IMR-90 (cell line): ENCODE measurements around the gene SUPV3L1. TPM values are rescaled to one million over a fixed set of nuclear protein-coding genes. Genes with fewer than 3 reads are reported as not detected.

Source experiments
- ATAC-seq: fragments of 200-7000 bp; cut with Tn5 transposase; 2 replicates; pipeline ENCODE4 v1.9.1; 2020; ENCODE audit warnings: low read depth, mild to moderate bottlenecking, moderate library complexity
- BruUV-seq: library from RNA; stranded (reverse); fragments of 400-500 nt; replicated peaks from 2 replicates; lab custom pipeline; 2021; lab: Mats Ljungman, UMichigan
- CTCF ChIA-PET: fragments of 300-600 bp; formaldehyde crosslinking; extraction: SDS; loops from one replicate; lab custom pipeline; 2021; ENCODE audit warnings: antibody characterized with exemption; lab: Yijun Ruan, JAX
- POLR2A ChIA-PET: fragments of 300-600 bp; sonication (Branson Sonifier 250); formaldehyde crosslinking; loops from one replicate; lab custom pipeline; 2022; ENCODE audit warnings: antibody characterized with exemption; ENCODE audit not compliant: unreplicated experiment; lab: Charles Lee
- DNase-seq: peaks from one replicate; pipeline ENCODE4 v3.0.0; 2013
- H2AFZ ChIP-seq: replicated peaks from 2 replicates; pipeline ENCODE3; 2013; ENCODE audit warnings: low read length, mild to moderate bottlenecking; ENCODE audit not compliant: poor library complexity
- H2AK5ac ChIP-seq: 2 replicates; pipeline ENCODE4 v1.6.1; 2013; ENCODE audit warnings: low read depth, low read length, inconsistent platforms
- H2AK9ac ChIP-seq: replicated peaks from 2 replicates; pipeline ENCODE3; 2013; ENCODE audit warnings: mild to moderate bottlenecking, low read depth, low read length, moderate library complexity; ENCODE audit not compliant: poor library complexity
- H2BK120ac ChIP-seq: 2 replicates; pipeline ENCODE4 v1.6.1; 2013; ENCODE audit warnings: low read depth, low read length, inconsistent platforms
- H2BK15ac ChIP-seq: 3 replicates; pipeline ENCODE4 v1.6.1; 2013; ENCODE audit warnings: low read depth, low read length, inconsistent platforms
- H2BK20ac ChIP-seq: 2 replicates; pipeline ENCODE4 v1.6.1; 2013; ENCODE audit warnings: low read depth, mild to moderate bottlenecking, inconsistent platforms, low read length, moderate library complexity
- H2BK5ac ChIP-seq: 2 replicates; pipeline ENCODE4 v1.6.1; 2013; ENCODE audit warnings: mild to moderate bottlenecking, low read depth, low read length, inconsistent platforms; ENCODE audit not compliant: poor library complexity, severe bottlenecking
- H3K14ac ChIP-seq: replicated peaks from 2 replicates; pipeline ENCODE4 v1.6.1; 2013; ENCODE audit warnings: low read depth, low read length, inconsistent platforms
- H3K18ac ChIP-seq: 2 replicates; pipeline ENCODE4 v1.6.1; 2013; ENCODE audit warnings: low read depth, low read length, control low read depth
- H3K23ac ChIP-seq: 2 replicates; pipeline ENCODE4 v1.6.1; 2013; ENCODE audit warnings: low read depth, low read length, inconsistent platforms
- H3K27ac ChIP-seq: 2 replicates; pipeline ENCODE4 v1.5.1; 2013; ENCODE audit warnings: mild to moderate bottlenecking, control low read depth, low read length; ENCODE audit not compliant: insufficient read depth
- H3K27me3 ChIP-seq: 2 replicates; pipeline ENCODE4 v1.6.1; 2013; ENCODE audit warnings: low read length; ENCODE audit not compliant: control insufficient read depth, insufficient read depth
- H3K36me3 ChIP-seq: 2 replicates; pipeline ENCODE4 v1.6.1; 2013; ENCODE audit warnings: low read length, mixed read lengths; ENCODE audit not compliant: control insufficient read depth, insufficient read depth
- H3K4ac ChIP-seq: 2 replicates; pipeline ENCODE4 v1.6.1; 2013; ENCODE audit warnings: low read depth, low read length, inconsistent platforms
- H3K4me1 ChIP-seq: 2 replicates; pipeline ENCODE4 v1.6.1; 2013; ENCODE audit warnings: low read length, mixed read lengths; ENCODE audit not compliant: control insufficient read depth, insufficient read depth
- H3K4me2 ChIP-seq: 2 replicates; pipeline ENCODE4 v1.6.1; 2013; ENCODE audit warnings: low read depth, mild to moderate bottlenecking, control low read depth, low read length, moderate library complexity
- H3K4me3 ChIP-seq: 2 replicates; pipeline ENCODE4 v1.5.1; 2013; ENCODE audit warnings: low read depth, mild to moderate bottlenecking, control low read depth, low read length, moderate library complexity; ENCODE audit not compliant: insufficient read depth
- H3K56ac ChIP-seq: 2 replicates; pipeline ENCODE4 v1.6.1; 2013; ENCODE audit warnings: low read length, inconsistent platforms; ENCODE audit not compliant: insufficient read depth; ENCODE audit errors: extremely low read depth
- H3K79me1 ChIP-seq, 2 experiments: 2 replicates each; pipeline ENCODE4 v1.6.1; 2013; ENCODE audit warnings: low read length in 2 of 2, inconsistent platforms in 1 of 2, low read depth in 1 of 2
- H3K9ac ChIP-seq: 2 replicates; pipeline ENCODE4 v1.6.1; 2013; ENCODE audit warnings: low read depth, low read length, control low read depth
- H3K9me1 ChIP-seq: 2 replicates; pipeline ENCODE4 v1.6.1; 2013; ENCODE audit warnings: low read length, inconsistent platforms; ENCODE audit not compliant: insufficient read depth
- H3K9me3 ChIP-seq: 2 replicates; pipeline ENCODE4 v1.6.1; 2013; ENCODE audit warnings: low read length; ENCODE audit not compliant: control insufficient read depth, insufficient read depth
- H4K20me1 ChIP-seq: 2 replicates; pipeline ENCODE4 v1.6.1; 2013; ENCODE audit warnings: low read length, inconsistent platforms; ENCODE audit not compliant: insufficient read depth
- H4K5ac ChIP-seq: 2 replicates; pipeline ENCODE4 v1.6.1; 2013; ENCODE audit warnings: mild to moderate bottlenecking, low read depth, low read length, control low read depth
- H4K8ac ChIP-seq, 2 experiments: 2 replicates each; pipeline ENCODE4 v1.6.1; 2013; ENCODE audit warnings: low read depth in 2 of 2, low read length in 2 of 2, control low read depth in 1 of 2, inconsistent platforms in 1 of 2
- H4K91ac ChIP-seq: 2 replicates; pipeline ENCODE4 v1.6.1; 2013; ENCODE audit warnings: low read depth, low read length, inconsistent platforms; ENCODE audit not compliant: insufficient read depth
- CTCF ChIP-seq: conservative IDR thresholded peaks from 2 replicates; pipeline ENCODE4 v1.5.1; 2012; ENCODE audit warnings: mild to moderate bottlenecking, low read depth, low read length, improper control_type of control experiment
- MAFK ChIP-seq: IDR thresholded peaks from 2 replicates; pipeline ENCODE4 v1.6.1; 2012; ENCODE audit warnings: low read depth, low read length, improper control_type of control experiment
- RAD21 ChIP-seq: IDR thresholded peaks from 2 replicates; pipeline ENCODE4 v1.6.1; 2012; ENCODE audit warnings: low read length, improper control_type of control experiment
- USF2 ChIP-seq: fragments of 150-350 bp; IDR thresholded peaks from 2 replicates; pipeline ENCODE4 v1.6.1; 2017; ENCODE audit warnings: mild to moderate bottlenecking, antibody characterized with exemption, low read length, low read depth
- WGBS, 2 experiments: methylation state at CpG; one replicate each; pipeline versions ENCODE4 v1.1.5 to v1.1.7; 2013; ENCODE audit warnings: missing lambda C conversion rate in 2 of 2; ENCODE audit not compliant: insufficient read length in 1 of 2; ENCODE audit errors: extremely low coverage in 2 of 2; 5-methylcytosine and 5-hydroxymethylcytosine counted together
- dilution Hi-C: fragments of 300-500 bp; cut with HindIII; formaldehyde crosslinking; loops from one replicate; pipeline ENCODE4 v1.14.3; 2018; ENCODE audit warnings: low sequenced_read_pairs; ENCODE audit not compliant: unreplicated experiment
- in situ Hi-C: fragments of 300-500 bp; cut with MboI; formaldehyde crosslinking; loops from 3 replicates; pipeline ENCODE4 v1.14.3; 2019; ENCODE audit warnings: low sequenced_read_pairs, inconsistent platforms, mixed read lengths
- intact Hi-C: fragments of 100-400 bp; cut with micrococcal nuclease; formaldehyde crosslinking; loops from 2 replicates; pipeline ENCODE4 v1.10.0; 2022
- polyA plus RNA-seq, 3 experiments: library from polyadenylated mRNA; depleted of rRNA; stranded (reverse); fragments of >200 nt; gene quantifications; 2 replicates each; pipeline ENCODE4 v1.2.3, GENCODE V29; 2012; ENCODE audit warnings: low replicate concordance in 1 of 3
- total RNA-seq: library from RNA; depleted of rRNA; stranded (reverse); fragments of >200 nt; gene quantifications from 2 replicates; pipeline ENCODE4 v1.2.3, GENCODE V29; 2012

Gene SUPV3L1
- total and polyA plus RNA-seq, 2 of the 4 experiments (the other 2 are of a cell fraction): 24.4 to 26.5 TPM

- ChIA-PET POLR2A (no interaction called here), CTCF (no interaction called here)
- H3K9me3 ChIP-seq: no peaks in the 10 kb centered on the region
- no peak overlapping the region for H2AK9ac ChIP-seq
- H3K4me2 ChIP-seq: no peak overlapping the region
- no peak overlapping the region for H3K4ac ChIP-seq
- 0 out of 2 replicates have a peak overlapping the region, but pooled peaks have one; percentile 28 for H2BK120ac ChIP-seq
- no peaks in the 10 kb centered on the region for H3K4me1 ChIP-seq
- no peak overlapping the region for H4K91ac ChIP-seq
- no peak overlapping the region for H2BK20ac ChIP-seq
- no peak overlapping the region for H3K56ac ChIP-seq
- no peak overlapping the region for H3K14ac ChIP-seq
- 67% methylated on average over 1 of the region's 10 CpGs; no CpG with 5 or more reads in 1 of the 2 experiments for WGBS, 2 experiments
- no peak overlapping the region for H3K23ac ChIP-seq
- no peaks in the 10 kb centered on the region for H3K79me1 ChIP-seq
- no peak overlapping the region for H2BK5ac ChIP-seq
- H3K9ac ChIP-seq: no peak overlapping the region
- no peaks in the 10 kb centered on the region for H4K20me1 ChIP-seq
- ATAC-seq (no peak), DNase-seq (no peak)
- H3K27me3 ChIP-seq: no peaks in the 10 kb centered on the region
- dilution Hi-C loops (no loop called here), intact Hi-C loops (no loop called here), in situ Hi-C loops (no loop called here)
- TF ChIP-seq RAD21: no peak
- peak; percentile 93 for TF ChIP-seq MAFK
- no peak for TF ChIP-seq USF2
- TF ChIP-seq CTCF: no peak
- H3K36me3 ChIP-seq: no peaks in the 10 kb centered on the region
- H2AFZ ChIP-seq: no peak overlapping the region
- 0 out of 2 replicates have a peak, but pooled peaks cover 8% of the 10 kb centered on the region for H3K9me1 ChIP-seq
- peak overlapping the region; percentile 57; the same call in 1 of the 3 replicates for H2BK15ac ChIP-seq
- no peak overlapping the region for H2AK5ac ChIP-seq
- H3K18ac ChIP-seq: no peak overlapping the region
- no peak overlapping the region for H4K8ac ChIP-seq
- BruUV-seq: no TSS peak
- H3K27ac ChIP-seq: no peak overlapping the region
- no peak overlapping the region for H4K5ac ChIP-seq
- H3K4me3 ChIP-seq: no peak overlapping the region
Measured at GRCh38 chr10:69215405-69216171, 35.6 kb downstream of the SUPV3L1 start.
